NCI-H1417 treated with DMSO at 0.1 percent for 48 hours (cell line): ENCODE data around the gene ITGB6.

ENCODE experiments used
- DNase-seq: peaks from one replicate; lab custom pipeline; 2025; lab: John Stamatoyannopoulos, UW

ITGB6 gene

GRCh38 chr2:160051371-160051800 lies 148.7 kb downstream of the ITGB6 start:
- no peak for DNase-seq

GRCh38 chr2:160050147-160050546 lies 149.9 kb downstream of the ITGB6 start:
- no peak for DNase-seq
